ENCODE measurements around the gene PEAR1.

DNA sequence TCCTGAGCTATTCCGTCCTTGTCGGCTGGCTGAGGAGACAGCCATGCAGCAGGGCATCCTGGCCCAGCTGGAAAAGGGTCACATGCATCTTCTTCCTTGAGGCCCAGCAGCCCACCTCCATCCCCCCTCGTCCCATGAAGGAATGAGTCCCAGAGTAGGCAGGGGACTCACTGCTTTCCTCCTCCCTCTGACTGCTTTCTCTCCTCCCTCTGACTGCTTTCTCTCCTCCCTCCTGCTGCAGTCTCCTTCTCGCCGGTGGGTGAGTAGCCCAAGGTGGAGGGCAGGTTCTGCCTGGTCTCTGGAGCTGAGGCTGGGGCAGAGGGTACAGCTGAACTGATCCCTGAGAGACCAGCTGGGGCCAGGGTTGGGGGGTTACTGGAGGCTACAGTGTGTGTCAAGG is 19.4 kb upstream of the PEAR1 start:
- TF ChIP-seq, protein P1, sequence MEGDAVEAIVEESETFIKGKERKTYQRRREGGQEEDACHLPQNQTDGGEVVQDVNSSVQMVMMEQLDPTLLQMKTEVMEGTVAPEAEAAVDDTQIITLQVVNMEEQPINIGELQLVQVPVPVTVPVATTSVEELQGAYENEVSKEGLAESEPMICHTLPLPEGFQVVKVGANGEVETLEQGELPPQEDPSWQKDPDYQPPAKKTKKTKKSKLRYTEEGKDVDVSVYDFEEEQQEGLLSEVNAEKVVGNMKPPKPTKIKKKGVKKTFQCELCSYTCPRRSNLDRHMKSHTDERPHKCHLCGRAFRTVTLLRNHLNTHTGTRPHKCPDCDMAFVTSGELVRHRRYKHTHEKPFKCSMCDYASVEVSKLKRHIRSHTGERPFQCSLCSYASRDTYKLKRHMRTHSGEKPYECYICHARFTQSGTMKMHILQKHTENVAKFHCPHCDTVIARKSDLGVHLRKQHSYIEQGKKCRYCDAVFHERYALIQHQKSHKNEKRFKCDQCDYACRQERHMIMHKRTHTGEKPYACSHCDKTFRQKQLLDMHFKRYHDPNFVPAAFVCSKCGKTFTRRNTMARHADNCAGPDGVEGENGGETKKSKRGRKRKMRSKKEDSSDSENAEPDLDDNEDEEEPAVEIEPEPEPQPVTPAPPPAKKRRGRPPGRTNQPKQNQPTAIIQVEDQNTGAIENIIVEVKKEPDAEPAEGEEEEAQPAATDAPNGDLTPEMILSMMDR (IDR thresholded peaks at IDR 0.05 in 4 of 5, conservative IDR thresholded peaks at IDR 0.05 in 1 of 5), result no peak
- no peak for TF ChIP-seq POLR2A (IDR thresholded peaks at IDR 0.05)
